Esophagus muscularis mucosa (tissue), 3 donors: ENCODE results near the gene PAK4.

ENCODE experiments used
- POLR2A ChIP-seq: fragments of 450-650 bp; IDR thresholded peaks from one replicate; pipeline ENCODE4 v1.6.1; 2017; ENCODE audit warnings: antibody characterized with exemption, moderate library complexity, mild to moderate bottlenecking, low read depth
- TF ChIP-seq, protein P1 (sequence below), 3 experiments: fragments of 200-600 bp in 2 of 3; fragments of 450-650 bp in 1 of 3; sonication (generic) in 2 of 3; IDR thresholded peaks; one replicate each; pipeline ENCODE4 v1.5.1; 2017 to 2019; ENCODE audit warnings: antibody characterized with exemption in 3 of 3, mild to moderate bottlenecking in 2 of 3, moderate library complexity in 1 of 3

DNA sequence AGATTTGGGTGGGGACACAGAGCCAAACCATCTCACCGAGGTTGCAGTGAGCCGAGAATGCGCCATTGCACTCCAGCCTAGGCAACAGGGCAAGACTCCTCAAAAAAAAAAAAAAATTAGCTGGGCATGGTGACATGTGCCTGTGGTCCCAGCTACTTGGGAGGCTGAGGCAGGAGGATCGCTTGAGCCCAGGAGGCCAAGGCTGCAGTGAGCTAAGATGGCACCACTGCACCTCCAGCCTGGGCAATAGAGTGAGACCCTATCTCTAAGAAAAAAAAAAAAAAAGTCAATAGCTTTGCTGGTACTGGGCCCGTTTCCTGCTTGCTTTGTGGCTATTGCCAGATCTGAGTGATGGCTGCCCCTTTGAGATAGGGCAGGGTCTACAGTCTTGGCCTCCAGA, 28.3 kb upstream of the PAK4 start:
- no peak for TF ChIP-seq POLR2A
- TF ChIP-seq, protein P1, sequence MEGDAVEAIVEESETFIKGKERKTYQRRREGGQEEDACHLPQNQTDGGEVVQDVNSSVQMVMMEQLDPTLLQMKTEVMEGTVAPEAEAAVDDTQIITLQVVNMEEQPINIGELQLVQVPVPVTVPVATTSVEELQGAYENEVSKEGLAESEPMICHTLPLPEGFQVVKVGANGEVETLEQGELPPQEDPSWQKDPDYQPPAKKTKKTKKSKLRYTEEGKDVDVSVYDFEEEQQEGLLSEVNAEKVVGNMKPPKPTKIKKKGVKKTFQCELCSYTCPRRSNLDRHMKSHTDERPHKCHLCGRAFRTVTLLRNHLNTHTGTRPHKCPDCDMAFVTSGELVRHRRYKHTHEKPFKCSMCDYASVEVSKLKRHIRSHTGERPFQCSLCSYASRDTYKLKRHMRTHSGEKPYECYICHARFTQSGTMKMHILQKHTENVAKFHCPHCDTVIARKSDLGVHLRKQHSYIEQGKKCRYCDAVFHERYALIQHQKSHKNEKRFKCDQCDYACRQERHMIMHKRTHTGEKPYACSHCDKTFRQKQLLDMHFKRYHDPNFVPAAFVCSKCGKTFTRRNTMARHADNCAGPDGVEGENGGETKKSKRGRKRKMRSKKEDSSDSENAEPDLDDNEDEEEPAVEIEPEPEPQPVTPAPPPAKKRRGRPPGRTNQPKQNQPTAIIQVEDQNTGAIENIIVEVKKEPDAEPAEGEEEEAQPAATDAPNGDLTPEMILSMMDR (IDR thresholded peaks at IDR 0.05): no peak
